ENCODE measurements around the gene IFNK.
A peak's percentile ranks its signal among the peaks of the same experiment; 100 is the strongest.

IFNK gene

GRCh38 chr9:27514551-27514950 lies 9.5 kb upstream of the IFNK start:
- no peak for DNase-seq

- DNase-seq, result no peak
Observed at GRCh38 chr9:27518006-27518405, 6.1 kb upstream of the IFNK start.

GRCh38 chr9:27518809-27519208 lies 5.3 kb upstream of the IFNK start:
- no peak for DNase-seq

GRCh38 chr9:27519466-27520465 lies 4.3 kb upstream of the IFNK start:
- no peak for DNase-seq

GRCh38 chr9:27520986-27521385 lies 3.1 kb upstream of the IFNK start:
- no peak for DNase-seq

- DNase-seq, result no peak
Observed at GRCh38 chr9:27523141-27523540, 949 bp upstream of the IFNK start.

GRCh38 chr9:27527702-27528075 lies 3.6 kb downstream of the IFNK start:
- no peak for DNase-seq

- DNase-seq, result peak; percentile 56
Observed at GRCh38 chr9:27528076-27528885, 4.2 kb downstream of the IFNK start.

GRCh38 chr9:27528886-27529315 lies 4.8 kb downstream of the IFNK start:
- DNase-seq, result peak; percentile 31

- DNase-seq, result peak; percentile 80
Observed at GRCh38 chr9:27529316-27530278, 5.5 kb downstream of the IFNK start, which contains the start of gene MOB3B. Gene MOB3B (minus strand): TSS chr9:27529814. CDS start chr9:27455550, 74,264 bp downstream.

- DNase-seq, result no peak
Observed at GRCh38 chr9:27530915-27531755, 7.0 kb downstream of the IFNK start.

- DNase-seq, result no peak
Observed at GRCh38 chr9:27532046-27532445, 8.0 kb downstream of the IFNK start.

GRCh38 chr9:27533311-27533710 lies 9.2 kb downstream of the IFNK start:
- no peak for DNase-seq

- DNase-seq, result no peak
Observed at GRCh38 chr9:27534131-27534530, 10.0 kb downstream of the IFNK start.

GRCh38 chr9:27534658-27535209 lies 10.6 kb downstream of the IFNK start:
- no peak for DNase-seq

- no peak for DNase-seq
Observed at GRCh38 chr9:27535701-27536118, 11.6 kb downstream of the IFNK start.

- no peak for DNase-seq
Observed at GRCh38 chr9:27536168-27536567, 12.1 kb downstream of the IFNK start.

- DNase-seq, result no peak
Observed at GRCh38 chr9:27537027-27537435, 12.9 kb downstream of the IFNK start.

GRCh38 chr9:27537756-27538155 lies 13.7 kb downstream of the IFNK start:
- DNase-seq, result no peak

- no peak for DNase-seq
Observed at GRCh38 chr9:27538647-27539046, 14.6 kb downstream of the IFNK start.

Data from CD4-positive, alpha-beta T cell treated with Interleukin-6 for 4 hours (primary cell).